Measurements from ENCODE around the gene ARHGAP42. TPM values are rescaled to one million over a fixed set of nuclear protein-coding genes. Genes with fewer than 3 reads are reported as not detected.

The ARHGAP42 gene
- total and polyA plus RNA-seq, 2 of the 4 experiments (the other 2 are of a cell fraction): 2.9 to 7.3 TPM

DNA sequence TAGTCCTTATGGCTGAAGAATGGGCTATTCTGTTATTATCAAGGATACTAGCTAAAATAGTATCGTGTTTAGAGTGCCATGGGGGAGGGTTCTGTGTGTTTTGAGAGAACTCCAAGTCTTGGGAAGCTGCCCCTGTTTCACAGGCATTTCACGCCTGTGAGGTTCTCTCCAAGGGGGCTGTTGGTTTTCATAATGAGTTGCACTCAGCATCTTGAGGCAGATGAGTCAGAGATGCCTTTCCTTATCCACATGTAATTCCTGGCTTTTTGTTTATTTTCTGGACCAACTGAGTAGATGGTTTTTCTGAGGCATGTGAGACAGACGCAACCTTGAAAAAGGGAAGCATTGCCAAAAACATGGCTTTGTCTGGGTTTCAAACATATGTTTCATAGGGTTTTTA lies 203.7 kb downstream of the ARHGAP42 start:
- in situ Hi-C loops (cut with MboI; ENCODE audit: low sequenced_read_pairs): no loop called here
- peak; percentile 69 for TF ChIP-seq CEBPB (IDR thresholded peaks at IDR 0.05; ENCODE audit: low read depth, low read length)
- peak; percentile 62; the same call in 1 of the 2 replicates for TF ChIP-seq BHLHE40 (IDR thresholded peaks at IDR 0.05; ENCODE audit: low read depth, low read length)
- peak; percentile 48; the same call in 1 of the 2 replicates for TF ChIP-seq MAFK (IDR thresholded peaks at IDR 0.05; ENCODE audit: low read depth, low read length)
- peak; percentile 64; the same call in 1 of the 2 replicates for TF ChIP-seq MAZ (IDR thresholded peaks at IDR 0.05; ENCODE audit: borderline replicate concordance, low read depth, low read length)
- no peak for TF ChIP-seq SMC3 (IDR thresholded peaks at IDR 0.05; ENCODE audit: low read depth, low read length)
- no peak for TF ChIP-seq MXI1 (IDR thresholded peaks at IDR 0.05; ENCODE audit: borderline replicate concordance, low read depth, low read length)
- TF ChIP-seq NFE2L2 (IDR thresholded peaks at IDR 0.05; ENCODE audit: low read depth, low read length): no peak; the same call in 1 of the 2 replicates
- peak; percentile 85 for TF ChIP-seq FOS (IDR thresholded peaks at IDR 0.05; ENCODE audit: low read depth, low read length)
- dilution Hi-C loops (cut with HindIII; ENCODE audit: low sequenced_read_pairs, unreplicated experiment): no loop called here
- peak overlapping the region; percentile 84 for H2BK5ac ChIP-seq (ENCODE audit: low read depth, low read length, poor library complexity, severe bottlenecking)
- H2AK5ac ChIP-seq (ENCODE audit: low read depth, low read length): no peak overlapping the region
- no peak overlapping the region for H3K9ac ChIP-seq (ENCODE audit: low read depth, low read length)
- H2AFZ ChIP-seq (replicated peaks; ENCODE audit: low read length, poor library complexity): no peak overlapping the region
- peaks cover 6% of the 10 kb centered on the region for H3K4me1 ChIP-seq (ENCODE audit: control insufficient read depth, insufficient read depth, low read length)
- H2AK9ac ChIP-seq (replicated peaks; ENCODE audit: low read depth, low read length, poor library complexity): no peak overlapping the region
- no peak overlapping the region for H3K23ac ChIP-seq (ENCODE audit: low read depth, low read length)
- H4K20me1 ChIP-seq (ENCODE audit: insufficient read depth, low read length): no peaks in the 10 kb centered on the region
- peak; percentile 96 for ATAC-seq (ENCODE audit: low read depth)
- H2BK120ac ChIP-seq (ENCODE audit: low read depth, low read length): peak overlapping the region; percentile 76; the same call in 1 of the 2 replicates
- H4K91ac ChIP-seq (ENCODE audit: insufficient read depth, low read depth, low read length): peak overlapping the region; percentile 65; the same call in 1 of the 2 replicates
- no peak overlapping the region for H4K5ac ChIP-seq (ENCODE audit: low read depth, low read length)
- H3K4me3 ChIP-seq (ENCODE audit: insufficient read depth, low read depth, low read length): no peak overlapping the region
- 0 out of 2 replicates have a peak overlapping the region, but pooled peaks have one; percentile 69 for H2BK20ac ChIP-seq (ENCODE audit: low read depth, low read length)
- peak overlapping the region in 1 of 2 experiments; percentile 69; a peak in 1 of 4 replicates for H4K8ac ChIP-seq (ENCODE audit: low read depth in 2 of 2, low read length in 2 of 2)
- peaks cover 2 to 8% of the 10 kb centered on the region in 2 experiments; a peak in 3 of 4 replicates for H3K79me1 ChIP-seq (ENCODE audit: low read depth in 1 of 2, low read length in 2 of 2)
- peak overlapping the region; percentile 73; the same call in 1 of the 2 replicates for H3K27ac ChIP-seq (ENCODE audit: insufficient read depth, low read length)
- BruUV-seq (replicated peaks): no TSS peak
- H3K9me1 ChIP-seq (ENCODE audit: insufficient read depth, low read length): peaks cover 4% of the 10 kb centered on the region
- intact Hi-C loops (cut with micrococcal nuclease): loop anchor here (2.0 kb wide), 1 partner anchor 14 kb away; no protein-coding TSS in a partner anchor
- no peak overlapping the region for H3K14ac ChIP-seq (replicated peaks; ENCODE audit: low read depth, low read length)
- H3K56ac ChIP-seq (ENCODE audit: extremely low read depth, insufficient read depth, low read length): peak overlapping the region; percentile 81; the same call in 1 of the 2 replicates
- CTCF ChIA-PET: no interaction called here
- H3K9me3 ChIP-seq (ENCODE audit: control insufficient read depth, insufficient read depth, low read length): no peaks in the 10 kb centered on the region
- peak overlapping the region; percentile 18 for H3K4me2 ChIP-seq (ENCODE audit: low read depth, low read length)
- no peaks in the 10 kb centered on the region for H3K27me3 ChIP-seq (ENCODE audit: control insufficient read depth, insufficient read depth, low read length)
- no peaks in the 10 kb centered on the region for H3K36me3 ChIP-seq (ENCODE audit: control insufficient read depth, insufficient read depth, low read length)
- peak; percentile 98 for DNase-seq
- H3K18ac ChIP-seq (ENCODE audit: low read depth, low read length): no peak overlapping the region; the same call in 1 of the 2 replicates
- WGBS, 2 experiments (ENCODE audit: extremely low coverage in 2 of 2, insufficient read length in 1 of 2): 0% methylated on average over 1 of the region's 3 CpGs; no CpG with 5 or more reads in 1 of the 2 experiments
- POLR2A ChIA-PET (ENCODE audit: unreplicated experiment): interaction anchor here (0.6 kb wide), 1 partner anchor 9 kb away, joined by 5 read pairs; no protein-coding TSS in a partner anchor
- peak overlapping the region; percentile 44; the same call in 1 of the 2 replicates for H3K4ac ChIP-seq (ENCODE audit: low read depth, low read length)
- H2BK15ac ChIP-seq (ENCODE audit: low read depth, low read length): 0 out of 3 replicates have a peak overlapping the region, but pooled peaks have one; percentile 63

All from IMR-90 (cell line).